Liver (tissue), 9 donors: ENCODE data around the gene ALG5. TPM values are rescaled to one million over a fixed set of nuclear protein-coding genes. Genes with fewer than 3 reads are reported as not detected.

Source experiments
- DNase-seq: peaks from one replicate; pipeline ENCODE4 v3.0.0-alpha.2; 2017; ENCODE audit warnings: low spot score
- H3K27ac ChIP-seq, 2 donors: one replicate each; pipeline ENCODE4 v1.7.0; 2013; ENCODE audit warnings: inconsistent platforms in 2 of 2, low read length in 2 of 2, control low read depth in 1 of 2, low read depth in 1 of 2, mild to moderate bottlenecking in 1 of 2
- H3K27me3 ChIP-seq, 4 donors: one replicate each; pipeline versions ENCODE4 v1.6.1 to v1.7.0; 2013; ENCODE audit warnings: low read length in 3 of 4, inconsistent platforms in 1 of 4, mild to moderate bottlenecking in 1 of 4, moderate library complexity in 1 of 4; ENCODE audit not compliant: control insufficient read depth in 4 of 4, insufficient read depth in 4 of 4
- H3K36me3 ChIP-seq, 4 donors: one replicate each; pipeline versions ENCODE4 v1.6.1 to v1.7.0; 2013; ENCODE audit warnings: low read length in 3 of 4, mild to moderate bottlenecking in 3 of 4, low read depth in 1 of 4, moderate library complexity in 1 of 4; ENCODE audit not compliant: control insufficient read depth in 4 of 4, insufficient read depth in 3 of 4
- H3K4me1 ChIP-seq, 4 donors: one replicate each; pipeline versions ENCODE4 v1.6.1 to v1.7.0; 2013; ENCODE audit warnings: low read length in 3 of 4, mild to moderate bottlenecking in 3 of 4, moderate library complexity in 1 of 4; ENCODE audit not compliant: control insufficient read depth in 4 of 4, insufficient read depth in 4 of 4
- H3K4me3 ChIP-seq, 3 donors: one replicate each; pipeline versions ENCODE4 v1.6.1 to v1.7.0; 2013; ENCODE audit warnings: low read length in 3 of 3, control low read depth in 1 of 3, low read depth in 1 of 3, mild to moderate bottlenecking in 1 of 3
- H3K9ac ChIP-seq, 2 donors: one replicate each; pipeline ENCODE4 v1.7.0; 2013; ENCODE audit warnings: low read length in 2 of 2, mild to moderate bottlenecking in 2 of 2, moderate library complexity in 2 of 2, control low read depth in 1 of 2, low read depth in 1 of 2
- H3K9me3 ChIP-seq, 4 donors: one replicate each; pipeline versions ENCODE4 v1.6.1 to v1.7.0; 2013; ENCODE audit warnings: low read length in 3 of 4; ENCODE audit not compliant: control insufficient read depth in 4 of 4
- ATF3 ChIP-seq: IDR thresholded peaks from 2 replicates; pipeline ENCODE4 v1.6.1; 2016; ENCODE audit warnings: antibody characterized with exemption
- CTCF ChIP-seq: fragments of 150-350 bp; IDR thresholded peaks from 2 replicates; pipeline ENCODE4 v1.5.1; 2017; ENCODE audit warnings: improper control_type of control experiment, low read depth, low read length; ENCODE audit not compliant: missing input control
- EGR1 ChIP-seq, 2 donors: IDR thresholded peaks; 2 replicates each; pipeline ENCODE4 v1.6.1; 2016 to 2018; ENCODE audit warnings: antibody characterized with exemption in 2 of 2, low read depth in 2 of 2
- FOXA1 ChIP-seq: IDR thresholded peaks from 2 replicates; pipeline ENCODE4 v1.6.1; 2016; ENCODE audit warnings: antibody characterized with exemption
- FOXA2 ChIP-seq: IDR thresholded peaks from 2 replicates; pipeline ENCODE4 v1.6.1; 2016; ENCODE audit warnings: antibody characterized with exemption
- GABPA ChIP-seq, 2 donors: IDR thresholded peaks in 1 of 2; conservative IDR thresholded peaks in 1 of 2; 2 replicates each; pipeline ENCODE4 v1.6.1; 2016; ENCODE audit warnings: antibody characterized with exemption in 2 of 2, mild to moderate bottlenecking in 1 of 2, moderate library complexity in 1 of 2
- HNF4A ChIP-seq, 2 donors: conservative IDR thresholded peaks; 2 replicates each; pipeline ENCODE4 v1.6.1; 2016; ENCODE audit warnings: antibody characterized with exemption in 2 of 2, mild to moderate bottlenecking in 2 of 2
- HNF4G ChIP-seq: IDR thresholded peaks from 2 replicates; pipeline ENCODE4 v1.6.1; 2016; ENCODE audit warnings: antibody characterized with exemption
- JUND ChIP-seq, 2 donors: IDR thresholded peaks; 2 replicates each; pipeline ENCODE4 v1.6.1; 2016; ENCODE audit warnings: antibody characterized with exemption in 2 of 2
- NR2F2 ChIP-seq: IDR thresholded peaks from 2 replicates; pipeline ENCODE4 v1.6.1; 2016; ENCODE audit warnings: antibody characterized with exemption
- RAD21 ChIP-seq, 2 donors: IDR thresholded peaks; 2 replicates each; pipeline ENCODE4 v1.6.1; 2016; ENCODE audit warnings: antibody characterized with exemption in 2 of 2, mild to moderate bottlenecking in 2 of 2
- REST ChIP-seq: IDR thresholded peaks from 2 replicates; pipeline ENCODE4 v1.6.1; 2016; ENCODE audit warnings: antibody characterized with exemption, mild to moderate bottlenecking
- RXRA ChIP-seq, 2 donors: IDR thresholded peaks; 2 replicates each; pipeline ENCODE4 v1.6.1; 2017 to 2018; ENCODE audit warnings: antibody characterized with exemption in 2 of 2, mild to moderate bottlenecking in 1 of 2
- SP1 ChIP-seq: IDR thresholded peaks from 2 replicates; pipeline ENCODE4 v1.6.1; 2018; ENCODE audit warnings: antibody characterized with exemption, mild to moderate bottlenecking
- TAF1 ChIP-seq: conservative IDR thresholded peaks from 2 replicates; pipeline ENCODE4 v1.6.1; 2016; ENCODE audit warnings: antibody characterized with exemption, mild to moderate bottlenecking
- YY1 ChIP-seq: IDR thresholded peaks from 2 replicates; pipeline ENCODE4 v1.6.1; 2016; ENCODE audit warnings: antibody characterized with exemption, mild to moderate bottlenecking
- WGBS: extraction: QIAGEN DNeasy Blood & Tissue Kit; methylation state at CpG from one replicate; pipeline ENCODE4 v1.1.7; 2013; 5-methylcytosine and 5-hydroxymethylcytosine counted together
- polyA plus RNA-seq, 2 donors: library from polyadenylated mRNA; stranded (reverse) in 1 of 2; unstranded in 1 of 2; fragments of 200-250 nt in 1 of 2; fragments of >200 nt in 1 of 2; fragmentation: Nextera tagmentation in 1 of 2; extraction: Ambion mirVana in 1 of 2; gene quantifications; one replicate each; pipeline versions ENCODE4 v1.2.1 to v1.2.3, GENCODE V29; 2013 to 2015
- total RNA-seq, 2 donors: library from RNA; depleted of rRNA; stranded (reverse); fragments of >200 nt; gene quantifications; one replicate each; pipeline ENCODE4 v1.2.3, GENCODE V29; 2014
- TF ChIP-seq, protein P1 (sequence below): IDR thresholded peaks from 2 replicates; pipeline ENCODE4 v1.6.1; 2016; ENCODE audit warnings: antibody characterized with exemption
- TF ChIP-seq, protein P2 (sequence below): IDR thresholded peaks from 2 replicates; pipeline ENCODE4 v1.6.1; 2016; ENCODE audit warnings: antibody characterized with exemption
- donor health status: healthy.
- donor health status: healthy.
- donor health status: healthy.
- donor health status: healthy.
- donor health status: healthy.

ALG5 gene
- total and polyA plus RNA-seq, 4 donors = 20.7 to 60.1 (median 37.5) TPM

GRCh38 chr13:37011002-37011401 lies 11.9 kb upstream of the ALG5 start:
- no peak overlapping the region for H3K9ac ChIP-seq
- H3K27ac ChIP-seq = no peak overlapping the region
- TF ChIP-seq FOXA1 (no peak), REST (no peak), NR2F2 (no peak), SP1 (no peak), GABPA (IDR thresholded peaks at IDR 0.05 in 1 of 2, conservative IDR thresholded peaks at IDR 0.05 in 1 of 2) (no peak), RXRA (IDR thresholded peaks at IDR 0.05) (no peak), HNF4G (no peak), YY1 (no peak), EGR1 (IDR thresholded peaks at IDR 0.05; ENCODE audit: low read depth in 2 of 2) (no peak), JUND (IDR thresholded peaks at IDR 0.05) (no peak)
- TF ChIP-seq, protein P1, sequence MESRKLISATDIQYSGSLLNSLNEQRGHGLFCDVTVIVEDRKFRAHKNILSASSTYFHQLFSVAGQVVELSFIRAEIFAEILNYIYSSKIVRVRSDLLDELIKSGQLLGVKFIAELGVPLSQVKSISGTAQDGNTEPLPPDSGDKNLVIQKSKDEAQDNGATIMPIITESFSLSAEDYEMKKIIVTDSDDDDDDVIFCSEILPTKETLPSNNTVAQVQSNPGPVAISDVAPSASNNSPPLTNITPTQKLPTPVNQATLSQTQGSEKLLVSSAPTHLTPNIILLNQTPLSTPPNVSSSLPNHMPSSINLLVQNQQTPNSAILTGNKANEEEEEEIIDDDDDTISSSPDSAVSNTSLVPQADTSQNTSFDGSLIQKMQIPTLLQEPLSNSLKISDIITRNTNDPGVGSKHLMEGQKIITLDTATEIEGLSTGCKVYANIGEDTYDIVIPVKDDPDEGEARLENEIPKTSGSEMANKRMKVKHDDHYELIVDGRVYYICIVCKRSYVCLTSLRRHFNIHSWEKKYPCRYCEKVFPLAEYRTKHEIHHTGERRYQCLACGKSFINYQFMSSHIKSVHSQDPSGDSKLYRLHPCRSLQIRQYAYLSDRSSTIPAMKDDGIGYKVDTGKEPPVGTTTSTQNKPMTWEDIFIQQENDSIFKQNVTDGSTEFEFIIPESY = no peak
- no peaks in the 10 kb centered on the region for H3K9me3 ChIP-seq
- H3K27me3 ChIP-seq = no peaks in the 10 kb centered on the region
- peaks cover 2 to 69% (median 51%) of the 10 kb centered on the region in 4 donors for H3K36me3 ChIP-seq
- H3K4me3 ChIP-seq = no peak overlapping the region
- DNase-seq = no peak
- no peaks in the 10 kb centered on the region for H3K4me1 ChIP-seq
- 96% methylated on average over 1 of the region's 1 CpG for WGBS

- DNase-seq = no peak
- Histone ChIP-seq H3K4me1 (no peaks in the 10 kb centered on the region), H3K4me3 (no peak overlapping the region), H3K9ac (no peak overlapping the region), H3K27ac (no peak overlapping the region), H3K27me3 (no peaks in the 10 kb centered on the region), H3K36me3 (peaks cover 1 to 68% (median 49%) of the 10 kb centered on the region in 4 donors), H3K9me3 (no peaks in the 10 kb centered on the region)
- WGBS = 96% methylated on average over 1 of the region's 1 CpG
- TF ChIP-seq SP1 = no peak
- no peak for TF ChIP-seq RXRA (IDR thresholded peaks at IDR 0.05)
- TF ChIP-seq JUND (IDR thresholded peaks at IDR 0.05) = no peak
- TF ChIP-seq REST = no peak
- TF ChIP-seq CTCF = no peak
- TF ChIP-seq HNF4G = no peak
- TF ChIP-seq NR2F2 = no peak
- no peak for TF ChIP-seq FOXA1
- no peak for TF ChIP-seq EGR1 (IDR thresholded peaks at IDR 0.05; ENCODE audit: low read depth in 2 of 2)
- TF ChIP-seq RAD21 (IDR thresholded peaks at IDR 0.05) = no peak
- TF ChIP-seq ATF3 = no peak
- no peak for TF ChIP-seq GABPA (IDR thresholded peaks at IDR 0.05 in 1 of 2, conservative IDR thresholded peaks at IDR 0.05 in 1 of 2)
- TF ChIP-seq FOXA2 = no peak
- TF ChIP-seq, protein P2, sequence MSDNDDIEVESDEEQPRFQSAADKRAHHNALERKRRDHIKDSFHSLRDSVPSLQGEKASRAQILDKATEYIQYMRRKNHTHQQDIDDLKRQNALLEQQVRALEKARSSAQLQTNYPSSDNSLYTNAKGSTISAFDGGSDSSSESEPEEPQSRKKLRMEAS = no peak
- no peak for TF ChIP-seq TAF1
- TF ChIP-seq YY1 = no peak
- TF ChIP-seq, protein P1 = no peak
- no peak for TF ChIP-seq HNF4A (conservative IDR thresholded peaks at IDR 0.05)
These were observed 11.3 kb upstream of the ALG5 start for GRCh38 chr13:37010424-37010823.
